C4-2B (cell line): ENCODE data around the gene ICA1.

Experiments used
- ZFX ChIP-seq: fragments of 450-650 bp; IDR thresholded peaks from 2 replicates; pipeline ENCODE4 v1.6.1; 2017
- TF ChIP-seq, protein P1 (sequence below): fragments of 450-650 bp; conservative IDR thresholded peaks from 2 replicates; pipeline ENCODE4 v1.5.1; 2017; ENCODE audit warnings: mild to moderate bottlenecking

DNA sequence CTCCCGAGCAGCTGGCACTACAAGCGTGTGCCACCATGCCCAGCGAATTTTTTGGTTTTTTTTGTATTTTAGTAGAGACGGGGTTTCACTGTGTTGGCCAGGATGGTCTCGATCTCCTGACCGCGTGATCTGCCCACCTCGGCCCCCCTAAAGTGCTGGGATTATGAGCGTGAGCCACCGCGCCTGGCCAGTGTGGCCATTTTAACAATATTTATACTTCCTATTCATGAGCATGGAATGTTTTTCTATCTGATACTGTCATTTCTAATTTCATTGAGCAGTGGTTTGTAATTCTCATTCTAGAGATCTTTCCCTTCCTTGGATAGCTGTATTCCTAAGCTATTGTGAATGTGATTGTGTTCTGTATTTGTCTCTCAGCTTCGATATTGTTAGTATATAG, 197.1 kb downstream of the ICA1 start:
- TF ChIP-seq, protein P1, sequence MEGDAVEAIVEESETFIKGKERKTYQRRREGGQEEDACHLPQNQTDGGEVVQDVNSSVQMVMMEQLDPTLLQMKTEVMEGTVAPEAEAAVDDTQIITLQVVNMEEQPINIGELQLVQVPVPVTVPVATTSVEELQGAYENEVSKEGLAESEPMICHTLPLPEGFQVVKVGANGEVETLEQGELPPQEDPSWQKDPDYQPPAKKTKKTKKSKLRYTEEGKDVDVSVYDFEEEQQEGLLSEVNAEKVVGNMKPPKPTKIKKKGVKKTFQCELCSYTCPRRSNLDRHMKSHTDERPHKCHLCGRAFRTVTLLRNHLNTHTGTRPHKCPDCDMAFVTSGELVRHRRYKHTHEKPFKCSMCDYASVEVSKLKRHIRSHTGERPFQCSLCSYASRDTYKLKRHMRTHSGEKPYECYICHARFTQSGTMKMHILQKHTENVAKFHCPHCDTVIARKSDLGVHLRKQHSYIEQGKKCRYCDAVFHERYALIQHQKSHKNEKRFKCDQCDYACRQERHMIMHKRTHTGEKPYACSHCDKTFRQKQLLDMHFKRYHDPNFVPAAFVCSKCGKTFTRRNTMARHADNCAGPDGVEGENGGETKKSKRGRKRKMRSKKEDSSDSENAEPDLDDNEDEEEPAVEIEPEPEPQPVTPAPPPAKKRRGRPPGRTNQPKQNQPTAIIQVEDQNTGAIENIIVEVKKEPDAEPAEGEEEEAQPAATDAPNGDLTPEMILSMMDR = no peak
- TF ChIP-seq ZFX = no peak
